ENCODE data around the gene ZBTB16. TPM values are rescaled to one million over a fixed set of nuclear protein-coding genes. Genes with fewer than 3 reads are reported as not detected.

ZBTB16 gene
- polyA plus RNA-seq, 1 donor = 2.8 TPM

DNA sequence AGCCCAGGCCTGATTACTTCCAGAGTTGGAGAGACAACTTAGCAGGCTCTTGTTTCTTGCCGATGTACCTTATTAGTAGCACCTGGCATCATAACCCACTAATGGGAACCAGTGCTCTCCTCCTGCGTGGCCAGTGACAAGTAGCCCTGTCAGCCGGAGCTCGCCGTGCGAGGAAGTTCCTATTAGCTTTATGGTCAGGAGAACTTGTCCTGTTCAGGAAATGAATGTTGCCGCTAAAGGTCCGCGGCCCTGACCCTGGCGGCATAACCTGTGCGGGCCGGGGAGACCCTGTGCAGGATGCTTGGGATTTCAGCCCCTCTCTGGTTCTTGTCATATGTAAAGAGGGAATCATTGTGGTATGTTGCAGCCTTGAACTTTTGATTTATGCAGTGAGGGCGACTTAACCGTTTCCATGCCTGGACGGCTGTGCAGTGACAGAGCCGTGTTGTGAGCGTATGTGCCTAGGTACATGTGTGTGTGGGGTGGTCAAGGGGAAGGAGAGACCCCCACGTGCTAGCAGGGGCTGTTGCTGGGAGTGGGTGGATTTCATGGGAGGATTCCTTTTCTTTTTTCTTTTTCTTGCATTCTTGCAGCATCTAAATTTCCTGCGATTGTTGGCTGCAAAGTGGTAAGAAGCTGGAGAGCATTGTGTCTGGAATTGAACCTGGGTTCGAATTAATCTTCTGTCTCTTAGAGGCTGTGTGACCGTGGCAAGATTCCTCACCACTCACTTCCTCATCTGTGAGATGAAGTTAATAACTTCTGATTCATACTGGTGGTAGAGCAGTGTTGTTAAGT is 15.2 kb downstream of the ZBTB16 start:
- no peak overlapping the region for H3K27ac ChIP-seq (ENCODE audit: low read length)
- no peak overlapping the region for H3K4me3 ChIP-seq (ENCODE audit: low read length)

DNA sequence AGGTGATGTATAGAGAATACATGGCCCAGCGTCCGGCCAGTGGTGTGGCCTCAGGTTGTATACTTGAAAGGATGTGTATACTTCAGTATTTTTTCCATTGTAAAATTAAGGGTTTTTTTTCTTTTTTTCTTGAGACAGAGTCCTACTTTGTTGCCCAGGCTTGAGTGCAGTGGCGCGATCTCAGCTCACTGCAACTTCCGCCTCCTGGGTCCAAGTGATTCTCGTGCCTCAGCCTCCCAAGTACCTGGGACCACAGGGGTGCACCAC is 15.8 kb downstream of the ZBTB16 start:
- no peaks in the 10 kb centered on the region for H3K9me3 ChIP-seq (ENCODE audit: control insufficient read depth, low read depth, low read length)
- no peaks in the 10 kb centered on the region for H3K36me3 ChIP-seq (ENCODE audit: control insufficient read depth, insufficient read depth, low read length)
- H3K4me1 ChIP-seq (ENCODE audit: control insufficient read depth, insufficient read depth, low read length) = peaks cover 25% of the 10 kb centered on the region
- peaks cover 9% of the 10 kb centered on the region for H3K27me3 ChIP-seq (ENCODE audit: control insufficient read depth, insufficient read depth, low read length)
- H3K27ac ChIP-seq (ENCODE audit: low read length) = no peak overlapping the region
- DNase-seq = no peak
- no CpG with 5 or more reads among the region's 6 CpGs for WGBS (ENCODE audit: insufficient coverage, low lambda C conversion rate)
- no peak overlapping the region for H3K4me3 ChIP-seq (ENCODE audit: low read length)

More for the DNA sequence above, 15.2 kb downstream of the ZBTB16 start:
- DNase-seq = no peak
- no CpG with 5 or more reads among the region's 21 CpGs for WGBS (ENCODE audit: insufficient coverage, low lambda C conversion rate)
- H3K27me3 ChIP-seq (ENCODE audit: control insufficient read depth, insufficient read depth, low read length) = peaks cover 9% of the 10 kb centered on the region
- peaks cover 24% of the 10 kb centered on the region for H3K4me1 ChIP-seq (ENCODE audit: control insufficient read depth, insufficient read depth, low read length)
- no peaks in the 10 kb centered on the region for H3K9me3 ChIP-seq (ENCODE audit: control insufficient read depth, low read depth, low read length)
- no peaks in the 10 kb centered on the region for H3K36me3 ChIP-seq (ENCODE audit: control insufficient read depth, insufficient read depth, low read length)

DNA sequence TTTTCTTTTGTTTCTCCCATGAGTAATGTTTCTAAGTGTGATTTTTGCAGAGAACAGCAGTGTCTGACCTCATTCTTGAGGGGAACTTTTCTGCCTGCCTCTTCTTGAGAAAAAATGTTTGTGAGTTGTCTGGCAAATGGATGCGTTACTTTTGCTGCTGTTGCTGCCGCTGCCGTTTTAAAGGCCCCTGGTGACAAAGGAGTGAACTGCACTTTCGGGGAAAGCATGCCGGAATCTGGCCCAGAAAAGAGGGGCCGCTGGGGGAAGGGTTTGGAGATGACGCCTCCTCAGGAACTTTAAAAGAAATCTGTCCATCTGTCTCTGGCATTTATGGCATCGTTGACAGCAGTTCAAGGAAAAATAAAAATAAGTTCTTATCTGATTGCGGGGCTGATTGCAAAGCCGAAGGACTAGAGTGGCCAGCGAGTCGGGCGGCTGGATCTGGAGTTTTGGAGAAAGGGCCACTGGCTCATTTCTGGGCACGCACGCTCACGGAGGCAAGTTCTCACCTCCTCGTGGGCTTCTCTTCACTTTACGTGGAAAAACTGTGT is 16.5 kb downstream of the ZBTB16 start:
- peak in 1 of 2 donors; percentile 62 for DNase-seq
- H3K27ac ChIP-seq (ENCODE audit: low read length) = no peak overlapping the region
- H3K9me3 ChIP-seq (ENCODE audit: control insufficient read depth, low read depth, low read length) = no peaks in the 10 kb centered on the region
- no CpG with 5 or more reads among the region's 18 CpGs for WGBS (ENCODE audit: insufficient coverage, low lambda C conversion rate)
- H3K4me3 ChIP-seq (ENCODE audit: low read length) = no peak overlapping the region
- H3K36me3 ChIP-seq (ENCODE audit: control insufficient read depth, insufficient read depth, low read length) = no peaks in the 10 kb centered on the region
- peaks cover 9% of the 10 kb centered on the region for H3K27me3 ChIP-seq (ENCODE audit: control insufficient read depth, insufficient read depth, low read length)
- peaks cover 25% of the 10 kb centered on the region for H3K4me1 ChIP-seq (ENCODE audit: control insufficient read depth, insufficient read depth, low read length)

DNA sequence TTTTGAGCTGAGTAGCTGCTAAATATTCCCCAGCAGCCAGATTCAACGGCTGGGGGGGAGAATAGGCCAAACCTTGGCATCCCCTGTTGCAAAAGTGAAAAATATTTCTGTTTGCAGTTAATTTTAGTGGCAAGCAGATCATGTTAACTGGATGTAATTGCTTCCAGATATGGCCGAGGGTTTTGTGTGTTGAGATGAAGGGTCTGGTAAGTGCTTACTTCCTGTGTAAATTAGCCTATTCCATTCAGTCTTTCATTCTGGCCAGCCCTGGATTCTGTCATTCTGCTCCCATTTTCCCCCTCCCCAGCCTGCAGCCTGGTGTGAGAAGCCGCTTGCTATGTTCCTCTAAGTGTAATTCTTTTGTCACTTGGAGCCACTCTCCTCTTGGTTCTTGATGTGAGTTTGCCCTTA is 17.4 kb downstream of the ZBTB16 start:
- Histone ChIP-seq H3K27me3 (ENCODE audit: control insufficient read depth, insufficient read depth, low read length) (peaks cover 9% of the 10 kb centered on the region), H3K27ac (ENCODE audit: low read length) (no peak overlapping the region), H3K36me3 (ENCODE audit: control insufficient read depth, insufficient read depth, low read length) (no peaks in the 10 kb centered on the region), H3K4me3 (ENCODE audit: low read length) (no peak overlapping the region), H3K9me3 (ENCODE audit: control insufficient read depth, low read depth, low read length) (no peaks in the 10 kb centered on the region), H3K4me1 (ENCODE audit: control insufficient read depth, insufficient read depth, low read length) (peaks cover 25% of the 10 kb centered on the region)
- 0% methylated on average over 1 of the region's 3 CpGs for WGBS (ENCODE audit: insufficient coverage, low lambda C conversion rate)
- DNase-seq = no peak

DNA sequence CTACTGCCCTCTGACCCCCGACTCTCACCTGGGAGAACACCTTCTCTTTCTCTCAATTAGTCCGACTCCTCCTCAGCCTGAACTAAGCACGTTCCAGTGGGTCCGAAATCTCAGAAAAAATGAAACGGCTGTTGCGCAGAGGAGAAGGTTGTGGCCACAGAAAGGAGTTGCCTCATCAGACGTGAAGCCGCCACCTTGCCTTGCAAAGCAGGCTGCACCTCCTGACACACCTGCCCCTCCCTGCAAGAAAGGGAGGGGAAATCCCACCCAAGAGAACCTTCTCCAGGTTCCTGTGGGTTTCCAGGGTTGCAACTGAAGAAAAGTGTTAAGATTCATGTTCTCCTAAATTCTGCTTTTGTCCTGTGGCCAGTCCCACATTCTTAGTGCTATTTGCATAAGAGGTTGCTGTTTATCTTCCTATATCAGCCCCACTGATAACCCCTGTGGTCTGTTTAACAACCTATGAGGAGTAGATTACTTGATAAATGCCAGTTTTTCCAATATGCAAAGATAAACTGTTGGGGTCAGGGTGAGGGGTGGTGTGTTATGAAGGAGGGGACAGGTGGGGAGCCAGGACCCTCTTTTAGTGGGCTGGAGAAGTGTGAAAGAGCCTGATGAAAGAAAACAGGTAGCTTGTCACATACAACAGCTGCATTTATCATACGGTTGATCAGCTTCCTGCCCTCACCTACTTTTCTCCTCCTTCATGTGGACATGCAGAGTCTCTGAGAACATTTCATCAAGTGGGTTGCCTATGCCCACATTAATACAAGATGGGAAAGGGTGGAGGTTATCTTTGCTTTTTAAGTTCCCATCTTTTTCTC is 18.2 kb downstream of the ZBTB16 start:
- H3K27me3 ChIP-seq (ENCODE audit: control insufficient read depth, insufficient read depth, low read length) = peaks cover 9% of the 10 kb centered on the region
- WGBS (ENCODE audit: insufficient coverage, low lambda C conversion rate) = no CpG with 5 or more reads among the region's 9 CpGs
- H3K36me3 ChIP-seq (ENCODE audit: control insufficient read depth, insufficient read depth, low read length) = no peaks in the 10 kb centered on the region
- peaks cover 28% of the 10 kb centered on the region for H3K4me1 ChIP-seq (ENCODE audit: control insufficient read depth, insufficient read depth, low read length)
- H3K27ac ChIP-seq (ENCODE audit: low read length) = no peak overlapping the region
- DNase-seq = peak in 1 of 2 donors; percentile 49
- H3K9me3 ChIP-seq (ENCODE audit: control insufficient read depth, low read depth, low read length) = no peaks in the 10 kb centered on the region
- no peak overlapping the region for H3K4me3 ChIP-seq (ENCODE audit: low read length)

DNA sequence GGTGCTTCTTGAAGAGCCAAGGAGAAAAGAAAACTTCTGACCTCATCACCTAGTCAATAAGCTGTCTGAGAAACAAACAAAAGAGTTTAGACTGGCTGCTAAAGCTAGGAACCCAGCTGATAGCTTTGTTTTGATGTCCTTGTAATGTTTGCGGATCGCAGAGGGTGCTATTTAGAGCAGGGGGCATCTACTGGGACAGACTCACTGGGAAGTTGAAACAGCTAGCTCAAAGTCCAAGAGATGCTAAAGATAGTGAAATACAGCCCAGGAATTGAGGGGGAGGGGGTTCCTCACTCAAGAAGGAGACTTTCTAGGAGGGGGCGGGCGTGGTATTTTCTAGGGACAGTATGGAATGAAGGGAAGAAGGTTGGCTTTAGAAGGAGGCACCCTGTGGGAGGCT is 18.9 kb downstream of the ZBTB16 start:
- no peak overlapping the region for H3K27ac ChIP-seq (ENCODE audit: low read length)
- no peaks in the 10 kb centered on the region for H3K36me3 ChIP-seq (ENCODE audit: control insufficient read depth, insufficient read depth, low read length)
- no peaks in the 10 kb centered on the region for H3K9me3 ChIP-seq (ENCODE audit: control insufficient read depth, low read depth, low read length)
- H3K27me3 ChIP-seq (ENCODE audit: control insufficient read depth, insufficient read depth, low read length) = peaks cover 13% of the 10 kb centered on the region
- DNase-seq = peak in 1 of 2 donors; percentile 64
- no CpG with 5 or more reads among the region's 4 CpGs for WGBS (ENCODE audit: insufficient coverage, low lambda C conversion rate)
- no peak overlapping the region for H3K4me3 ChIP-seq (ENCODE audit: low read length)
- peaks cover 31% of the 10 kb centered on the region for H3K4me1 ChIP-seq (ENCODE audit: control insufficient read depth, insufficient read depth, low read length)

DNA sequence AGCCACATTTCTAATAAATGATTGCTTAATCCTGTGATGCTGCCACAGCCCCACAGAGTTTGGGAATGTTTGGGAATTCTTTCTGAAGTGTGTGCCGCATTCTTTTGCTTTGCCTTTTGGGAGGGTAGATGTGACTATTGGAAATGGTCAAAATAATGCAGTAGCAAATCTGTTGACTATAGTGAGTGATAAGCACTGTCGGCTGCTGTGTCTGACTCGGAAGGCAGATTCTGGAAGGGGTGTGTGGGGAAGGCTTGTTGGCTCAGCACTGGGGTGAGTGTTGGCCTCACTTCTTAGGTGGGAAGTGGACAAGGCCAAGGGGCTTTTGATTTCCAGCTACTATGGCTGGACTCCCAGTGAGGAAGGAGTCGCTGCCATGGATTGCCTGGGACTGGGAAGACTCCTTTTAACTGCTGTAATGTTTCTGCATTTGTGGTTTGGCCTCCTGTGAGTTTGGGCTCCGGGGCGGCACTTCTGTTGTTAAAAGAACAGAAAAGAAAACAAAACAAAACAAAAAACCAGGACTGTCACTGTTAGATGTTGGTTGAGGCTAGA is 20.1 kb downstream of the ZBTB16 start:
- 40% methylated on average over 1 of the region's 6 CpGs for WGBS (ENCODE audit: insufficient coverage, low lambda C conversion rate)
- H3K27ac ChIP-seq (ENCODE audit: low read length) = no peak overlapping the region
- H3K9me3 ChIP-seq (ENCODE audit: control insufficient read depth, low read depth, low read length) = no peaks in the 10 kb centered on the region
- peaks cover 31% of the 10 kb centered on the region for H3K4me1 ChIP-seq (ENCODE audit: control insufficient read depth, insufficient read depth, low read length)
- no peak overlapping the region for H3K4me3 ChIP-seq (ENCODE audit: low read length)
- peaks cover 13% of the 10 kb centered on the region for H3K27me3 ChIP-seq (ENCODE audit: control insufficient read depth, insufficient read depth, low read length)
- H3K36me3 ChIP-seq (ENCODE audit: control insufficient read depth, insufficient read depth, low read length) = no peaks in the 10 kb centered on the region
- DNase-seq = no peak

DNA sequence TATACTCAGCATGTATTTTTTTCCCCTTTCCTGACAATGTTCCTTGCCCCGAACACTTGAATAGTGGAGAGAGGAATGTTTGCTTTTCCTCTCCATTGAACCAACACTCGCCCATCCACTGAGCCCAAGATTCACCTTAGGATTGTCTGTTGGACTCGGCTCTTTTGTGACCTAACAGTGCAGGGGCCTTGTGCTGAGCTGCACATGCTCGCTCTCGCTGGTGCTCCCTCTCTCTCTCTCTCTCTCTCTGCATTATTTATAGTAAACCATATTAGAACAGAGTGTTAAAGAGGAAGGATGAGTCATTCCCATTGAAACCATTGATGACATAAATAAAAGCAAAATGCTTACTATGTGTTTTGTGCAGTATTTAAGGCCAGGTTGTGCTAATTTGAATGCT is 20.7 kb downstream of the ZBTB16 start:
- Histone ChIP-seq H3K4me3 (ENCODE audit: low read length) (no peak overlapping the region), H3K27ac (ENCODE audit: low read length) (no peak overlapping the region), H3K27me3 (ENCODE audit: control insufficient read depth, insufficient read depth, low read length) (peaks cover 13% of the 10 kb centered on the region), H3K9me3 (ENCODE audit: control insufficient read depth, low read depth, low read length) (no peaks in the 10 kb centered on the region), H3K36me3 (ENCODE audit: control insufficient read depth, insufficient read depth, low read length) (no peaks in the 10 kb centered on the region), H3K4me1 (ENCODE audit: control insufficient read depth, insufficient read depth, low read length) (peaks cover 31% of the 10 kb centered on the region)
- no CpG with 5 or more reads among the region's 5 CpGs for WGBS (ENCODE audit: insufficient coverage, low lambda C conversion rate)
- DNase-seq = no peak

DNA sequence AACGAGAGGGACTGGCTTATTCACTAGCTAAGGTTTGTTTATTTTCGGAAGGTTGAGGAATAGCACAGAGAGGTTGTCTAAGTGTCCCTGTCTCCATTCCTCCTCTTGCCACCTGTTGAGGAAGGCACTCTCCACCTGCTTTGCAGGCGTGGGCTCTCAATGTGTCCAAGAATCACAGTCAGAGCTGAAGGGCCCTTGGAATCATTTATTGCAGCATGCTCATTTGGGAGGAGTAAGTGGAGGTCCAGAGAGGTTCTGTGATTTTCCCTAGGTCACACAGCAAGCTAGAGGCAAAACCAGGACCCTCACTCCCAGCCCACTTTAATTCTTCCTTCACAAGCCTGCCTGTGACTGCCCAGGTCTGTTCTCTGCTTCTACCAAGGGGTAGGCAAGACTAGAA is 21.3 kb downstream of the ZBTB16 start:
- WGBS (ENCODE audit: insufficient coverage, low lambda C conversion rate) = no CpG with 5 or more reads among the region's 3 CpGs

DNA sequence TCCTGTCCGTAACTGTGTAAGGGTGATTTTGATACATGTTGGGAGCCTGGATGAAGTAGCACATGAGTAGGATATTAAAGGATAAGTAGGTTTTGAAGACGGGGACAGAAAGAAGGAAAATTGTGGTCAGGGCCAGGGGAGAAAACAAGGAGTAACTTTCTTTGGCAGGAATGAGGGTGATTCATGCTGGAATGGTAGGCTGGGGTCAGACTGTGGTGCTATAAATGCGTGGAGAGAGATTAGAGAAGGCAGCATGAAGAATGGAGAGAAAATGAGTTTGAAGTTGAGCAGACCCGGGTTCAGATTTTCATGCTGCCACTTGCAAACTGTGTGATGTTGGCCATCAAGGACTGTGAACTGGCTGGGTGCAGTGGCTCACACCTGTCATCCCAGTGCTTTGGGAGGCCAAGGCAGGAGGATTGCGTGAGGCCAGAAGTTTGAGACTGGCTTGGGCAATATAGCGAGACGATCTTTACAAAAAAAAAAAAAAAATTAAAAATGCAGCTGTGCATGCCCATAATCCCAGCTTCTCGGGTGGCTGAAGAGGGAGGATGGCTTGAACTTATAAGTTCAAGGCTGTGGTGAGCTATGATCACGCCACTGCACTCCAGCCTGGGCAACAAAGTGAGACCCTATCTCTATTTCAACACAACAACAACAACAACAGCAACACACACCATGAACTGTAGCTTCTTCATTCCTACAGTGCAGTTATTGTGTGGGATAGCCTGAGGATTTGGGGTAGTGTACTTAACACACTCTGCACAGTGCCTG is 22.3 kb downstream of the ZBTB16 start:
- H3K27ac ChIP-seq (ENCODE audit: low read length) = no peak overlapping the region
- 86% methylated on average over 2 of the region's 9 CpGs for WGBS (ENCODE audit: insufficient coverage, low lambda C conversion rate)
- H3K4me3 ChIP-seq (ENCODE audit: low read length) = no peak overlapping the region
- H3K36me3 ChIP-seq (ENCODE audit: control insufficient read depth, insufficient read depth, low read length) = no peaks in the 10 kb centered on the region
- H3K9me3 ChIP-seq (ENCODE audit: control insufficient read depth, low read depth, low read length) = no peaks in the 10 kb centered on the region
- H3K27me3 ChIP-seq (ENCODE audit: control insufficient read depth, insufficient read depth, low read length) = peaks cover 8% of the 10 kb centered on the region
- peaks cover 25% of the 10 kb centered on the region for H3K4me1 ChIP-seq (ENCODE audit: control insufficient read depth, insufficient read depth, low read length)
- no peak for DNase-seq

More for the DNA sequence above, 21.3 kb downstream of the ZBTB16 start:
- Histone ChIP-seq H3K27me3 (ENCODE audit: control insufficient read depth, insufficient read depth, low read length) (peaks cover 13% of the 10 kb centered on the region), H3K27ac (ENCODE audit: low read length) (no peak overlapping the region), H3K36me3 (ENCODE audit: control insufficient read depth, insufficient read depth, low read length) (no peaks in the 10 kb centered on the region), H3K4me1 (ENCODE audit: control insufficient read depth, insufficient read depth, low read length) (peaks cover 30% of the 10 kb centered on the region), H3K9me3 (ENCODE audit: control insufficient read depth, low read depth, low read length) (no peaks in the 10 kb centered on the region), H3K4me3 (ENCODE audit: low read length) (no peak overlapping the region)
- no peak for DNase-seq
